PFSK-1 (cell line): Measurements from ENCODE around the gene THOC1.

Source experiments
- POLR2AphosphoS5 ChIP-seq: IDR thresholded peaks from 2 replicates; pipeline ENCODE4 v1.6.1; 2012; ENCODE audit warnings: low read depth, mild to moderate bottlenecking, control low read depth, low read length, moderate library complexity
- SIN3A ChIP-seq: IDR thresholded peaks from 2 replicates; pipeline ENCODE4 v1.6.1; 2012; ENCODE audit warnings: mild to moderate bottlenecking, low read length, moderate library complexity, borderline replicate concordance; ENCODE audit not compliant: insufficient read depth
- TAF1 ChIP-seq: IDR thresholded peaks from 2 replicates; pipeline ENCODE4 v1.6.1; 2012; ENCODE audit warnings: low read length, control low read depth, borderline replicate concordance; ENCODE audit not compliant: insufficient read depth
- TF ChIP-seq, protein P1 (sequence below), 2 experiments: IDR thresholded peaks; 2 replicates each; pipeline versions ENCODE4 v1.6.1 to v1.8.0; 2011 to 2012; ENCODE audit warnings: low read depth in 2 of 2, low read length in 2 of 2, control low read depth in 1 of 2, inconsistent platforms in 1 of 2, mild to moderate bottlenecking in 1 of 2, moderate library complexity in 1 of 2; ENCODE audit not compliant: insufficient read depth in 1 of 2

DNA sequence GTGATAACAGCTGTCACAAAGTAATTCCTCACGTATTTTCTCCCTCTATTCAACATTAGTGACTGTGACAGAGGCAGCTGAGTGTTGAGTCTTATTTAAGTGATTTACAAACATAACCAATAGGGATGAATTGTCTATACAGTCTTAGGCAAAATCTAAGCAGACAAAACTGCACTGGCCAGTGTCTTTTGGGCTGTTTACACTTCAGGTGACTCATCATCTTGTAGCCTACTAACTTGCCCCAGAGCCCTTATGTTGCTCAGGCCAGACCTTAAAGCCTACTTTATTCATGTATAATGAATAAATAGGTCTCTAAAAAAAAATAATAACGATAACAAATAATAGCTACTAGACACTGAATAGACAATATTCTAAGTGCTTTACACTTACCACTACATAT, 17.2 kb downstream of the THOC1 start:
- TF ChIP-seq TAF1 (no peak), POLR2AphosphoS5 (no peak), SIN3A (no peak)
- TF ChIP-seq, protein P1, sequence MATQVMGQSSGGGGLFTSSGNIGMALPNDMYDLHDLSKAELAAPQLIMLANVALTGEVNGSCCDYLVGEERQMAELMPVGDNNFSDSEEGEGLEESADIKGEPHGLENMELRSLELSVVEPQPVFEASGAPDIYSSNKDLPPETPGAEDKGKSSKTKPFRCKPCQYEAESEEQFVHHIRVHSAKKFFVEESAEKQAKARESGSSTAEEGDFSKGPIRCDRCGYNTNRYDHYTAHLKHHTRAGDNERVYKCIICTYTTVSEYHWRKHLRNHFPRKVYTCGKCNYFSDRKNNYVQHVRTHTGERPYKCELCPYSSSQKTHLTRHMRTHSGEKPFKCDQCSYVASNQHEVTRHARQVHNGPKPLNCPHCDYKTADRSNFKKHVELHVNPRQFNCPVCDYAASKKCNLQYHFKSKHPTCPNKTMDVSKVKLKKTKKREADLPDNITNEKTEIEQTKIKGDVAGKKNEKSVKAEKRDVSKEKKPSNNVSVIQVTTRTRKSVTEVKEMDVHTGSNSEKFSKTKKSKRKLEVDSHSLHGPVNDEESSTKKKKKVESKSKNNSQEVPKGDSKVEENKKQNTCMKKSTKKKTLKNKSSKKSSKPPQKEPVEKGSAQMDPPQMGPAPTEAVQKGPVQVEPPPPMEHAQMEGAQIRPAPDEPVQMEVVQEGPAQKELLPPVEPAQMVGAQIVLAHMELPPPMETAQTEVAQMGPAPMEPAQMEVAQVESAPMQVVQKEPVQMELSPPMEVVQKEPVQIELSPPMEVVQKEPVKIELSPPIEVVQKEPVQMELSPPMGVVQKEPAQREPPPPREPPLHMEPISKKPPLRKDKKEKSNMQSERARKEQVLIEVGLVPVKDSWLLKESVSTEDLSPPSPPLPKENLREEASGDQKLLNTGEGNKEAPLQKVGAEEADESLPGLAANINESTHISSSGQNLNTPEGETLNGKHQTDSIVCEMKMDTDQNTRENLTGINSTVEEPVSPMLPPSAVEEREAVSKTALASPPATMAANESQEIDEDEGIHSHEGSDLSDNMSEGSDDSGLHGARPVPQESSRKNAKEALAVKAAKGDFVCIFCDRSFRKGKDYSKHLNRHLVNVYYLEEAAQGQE (IDR thresholded peaks at IDR 0.05; ENCODE audit: insufficient read depth in 1 of 2, low read depth in 2 of 2, low read length in 2 of 2) = no peak
